PC-9 (cell line): Measurements from ENCODE around the gene CDNF.

Experiments used
- EZH2 ChIP-seq: fragments of 200-600 bp; sonication (generic); IDR thresholded peaks from 2 replicates; pipeline ENCODE4 v1.8.0; 2017; ENCODE audit warnings: antibody characterized with exemption, low read depth
- TF ChIP-seq, protein P1 (sequence below): fragments of 200-600 bp; sonication (generic); conservative IDR thresholded peaks from 2 replicates; pipeline ENCODE4 v1.6.1; 2017; ENCODE audit warnings: mixed run types, antibody characterized with exemption, mild to moderate bottlenecking, moderate library complexity

DNA sequence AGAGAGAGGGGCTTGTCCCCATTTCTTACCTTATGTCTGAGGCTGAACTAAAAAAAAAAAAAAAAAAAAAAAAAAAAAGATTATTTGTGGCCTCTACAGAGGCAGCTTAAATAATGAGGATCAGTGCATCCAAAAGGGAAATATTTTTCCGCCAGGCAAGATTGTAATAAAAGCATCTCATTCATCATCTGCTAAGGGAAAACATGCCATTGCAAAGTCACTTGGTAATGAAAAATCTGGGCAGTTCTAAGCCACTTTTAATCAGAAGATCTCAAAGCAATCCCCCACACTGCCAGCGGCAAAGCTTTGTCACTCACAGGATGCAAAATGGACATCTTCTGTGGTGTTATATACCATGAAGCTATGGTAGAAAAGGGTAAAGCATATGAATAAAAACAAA lies 66.9 kb downstream of the CDNF start:
- TF ChIP-seq, protein P1, sequence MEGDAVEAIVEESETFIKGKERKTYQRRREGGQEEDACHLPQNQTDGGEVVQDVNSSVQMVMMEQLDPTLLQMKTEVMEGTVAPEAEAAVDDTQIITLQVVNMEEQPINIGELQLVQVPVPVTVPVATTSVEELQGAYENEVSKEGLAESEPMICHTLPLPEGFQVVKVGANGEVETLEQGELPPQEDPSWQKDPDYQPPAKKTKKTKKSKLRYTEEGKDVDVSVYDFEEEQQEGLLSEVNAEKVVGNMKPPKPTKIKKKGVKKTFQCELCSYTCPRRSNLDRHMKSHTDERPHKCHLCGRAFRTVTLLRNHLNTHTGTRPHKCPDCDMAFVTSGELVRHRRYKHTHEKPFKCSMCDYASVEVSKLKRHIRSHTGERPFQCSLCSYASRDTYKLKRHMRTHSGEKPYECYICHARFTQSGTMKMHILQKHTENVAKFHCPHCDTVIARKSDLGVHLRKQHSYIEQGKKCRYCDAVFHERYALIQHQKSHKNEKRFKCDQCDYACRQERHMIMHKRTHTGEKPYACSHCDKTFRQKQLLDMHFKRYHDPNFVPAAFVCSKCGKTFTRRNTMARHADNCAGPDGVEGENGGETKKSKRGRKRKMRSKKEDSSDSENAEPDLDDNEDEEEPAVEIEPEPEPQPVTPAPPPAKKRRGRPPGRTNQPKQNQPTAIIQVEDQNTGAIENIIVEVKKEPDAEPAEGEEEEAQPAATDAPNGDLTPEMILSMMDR, result no peak
- no peak for TF ChIP-seq EZH2
